Sigmoid colon (tissue), 7 donors: ENCODE results near the gene KSR1. TPM values are rescaled to one million over a fixed set of nuclear protein-coding genes. Genes with fewer than 3 reads are reported as not detected.
"Not testable (repeated sequence)": the region's sequence is repeated elsewhere in the genome, so short reads cannot be mapped to it uniquely, and the experiment has no call there.

Experiments
- DNase-seq: peaks from one replicate; pipeline ENCODE4 v3.0.0-alpha.2; 2019
- H3K27ac ChIP-seq, 4 donors: fragments of 200-600 bp; sonication (generic); one replicate each; pipeline ENCODE4 v1.5.1; 2016 to 2019; ENCODE audit warnings: mild to moderate bottlenecking in 1 of 4
- H3K27me3 ChIP-seq, 3 donors: fragments of 200-600 bp; sonication (generic); one replicate each; pipeline ENCODE4 v1.5.1; 2019; ENCODE audit warnings: mild to moderate bottlenecking in 1 of 3
- H3K36me3 ChIP-seq, 4 donors: fragments of 200-600 bp; sonication (generic); one replicate each; pipeline ENCODE4 v1.5.1; 2016 to 2019
- H3K4me1 ChIP-seq, 4 donors: fragments of 200-600 bp; sonication (generic); one replicate each; pipeline ENCODE4 v1.5.1; 2017 to 2019
- H3K4me3 ChIP-seq, 4 donors: fragments of 200-600 bp; sonication (generic); one replicate each; pipeline ENCODE4 v1.5.1; 2017 to 2019; ENCODE audit warnings: mild to moderate bottlenecking in 2 of 4, moderate library complexity in 1 of 4
- H3K9me3 ChIP-seq, 4 donors: fragments of 200-600 bp in 3 of 4; sonication (generic) in 3 of 4; one replicate each; pipeline versions ENCODE4 v1.5.1 to v1.6.1; 2013 to 2019
- CTCF ChIP-seq, 4 experiments: fragments of 450-650 bp in 3 of 4; fragments of 200-600 bp in 1 of 4; IDR thresholded peaks; one replicate each; pipeline ENCODE4 v1.5.1; 2016 to 2019; ENCODE audit warnings: antibody characterized with exemption in 4 of 4, mild to moderate bottlenecking in 3 of 4, moderate library complexity in 2 of 4
- EP300 ChIP-seq, 4 donors: sonication (generic); formaldehyde crosslinking; IDR thresholded peaks; one replicate each; pipeline ENCODE4 v1.6.1; 2017; ENCODE audit warnings: antibody characterized with exemption in 4 of 4
- POLR2A ChIP-seq, 2 donors: fragments of 450-650 bp; IDR thresholded peaks; one replicate each; pipeline ENCODE4 v1.6.1; 2016; ENCODE audit warnings: antibody characterized with exemption in 2 of 2, mild to moderate bottlenecking in 2 of 2, moderate library complexity in 2 of 2
- POLR2AphosphoS5 ChIP-seq, 4 donors: sonication (generic); formaldehyde crosslinking; IDR thresholded peaks; one replicate each; pipeline ENCODE4 v1.6.1; 2017; ENCODE audit warnings: antibody characterized with exemption in 4 of 4
- WGBS, 2 donors: extraction: QIAGEN DNeasy Blood & Tissue Kit; methylation state at CpG; one replicate each; pipeline ENCODE4 v1.1.7; 2013; 5-methylcytosine and 5-hydroxymethylcytosine counted together
- intact Hi-C: fragments of 100-400 bp; cut with DNase I; formaldehyde crosslinking; loops from one replicate; pipeline ENCODE4 v1.15.1; 2023
- polyA plus RNA-seq, 3 donors: library from polyadenylated mRNA; stranded (reverse); fragments of 200-250 nt; gene quantifications; one replicate each; pipeline ENCODE4 v1.2.3, GENCODE V29; 2013
- total RNA-seq, 4 donors: library from RNA; depleted of rRNA; stranded (reverse); fragments of >200 nt; gene quantifications; one replicate each; pipeline ENCODE4 v1.1.0, GENCODE V29; 2016
- donor health status: healthy with polysubstance abuse.
- donor health status: Bipolar disorder and iron deficiency.
- donor health status: healthy.

The KSR1 gene
- total and polyA plus RNA-seq, 7 donors, result 4.2 to 25.8 (median 18.2) TPM

GRCh38 chr17:27464431-27464830 lies 8.2 kb downstream of the KSR1 start:
- Histone ChIP-seq H3K27me3 (no peaks in the 10 kb centered on the region), H3K27ac (no peak overlapping the region), H3K9me3 (no peaks in the 10 kb centered on the region), H3K4me1 (peaks cover 0 to 11% (median 3%) of the 10 kb centered on the region in 4 donors), H3K4me3 (no peak overlapping the region), H3K36me3 (no peaks in the 10 kb centered on the region)
- TF ChIP-seq POLR2A (IDR thresholded peaks at IDR 0.05) (no peak), EP300 (IDR thresholded peaks at IDR 0.05) (no peak), CTCF (IDR thresholded peaks at IDR 0.05) (no peak), POLR2AphosphoS5 (IDR thresholded peaks at IDR 0.05) (no peak)
- intact Hi-C loops, result loop anchor here (10.0 kb wide), 1 partner anchor 50 kb away; no protein-coding TSS in a partner anchor
- 96 to 97% methylated on average over 1 of the region's 1 CpG for WGBS, 2 donors
- DNase-seq, result no peak

- intact Hi-C loops, result loop anchor here (10.0 kb wide), 1 partner anchor 49 kb away; no protein-coding TSS in a partner anchor
- H3K4me3 ChIP-seq, H3K36me3 ChIP-seq, H3K4me1 ChIP-seq, H3K27me3 ChIP-seq, DNase-seq, H3K9me3 ChIP-seq: not testable (repeated sequence)
- H3K27ac ChIP-seq, result peak overlapping the region in 1 of 4 donors; percentile 14
- WGBS, 2 donors, result 81 to 94% methylated on average over 2 of the region's 2 CpGs
These were observed 9.6 kb downstream of the KSR1 start for GRCh38 chr17:27465875-27466274.

GRCh38 chr17:27466376-27466742 lies 10.1 kb downstream of the KSR1 start:
- no peak for TF ChIP-seq EP300 (IDR thresholded peaks at IDR 0.05)
- TF ChIP-seq POLR2AphosphoS5 (IDR thresholded peaks at IDR 0.05), result no peak
- no peak for TF ChIP-seq CTCF (IDR thresholded peaks at IDR 0.05)
- no peak for TF ChIP-seq POLR2A (IDR thresholded peaks at IDR 0.05)
- Histone ChIP-seq H3K27ac (peak overlapping the region in 1 of 4 donors; percentile 14), H3K27me3 (no peaks in the 10 kb centered on the region), H3K36me3 (no peaks in the 10 kb centered on the region), H3K4me3 (no peak overlapping the region), H3K4me1 (peaks cover 0 to 3% (median 0%) of the 10 kb centered on the region in 4 donors), H3K9me3 (no peaks in the 10 kb centered on the region)
- DNase-seq, result no peak
- 55 to 65% methylated on average over 3 of the region's 3 CpGs for WGBS, 2 donors
- intact Hi-C loops, result loop anchor here (10.0 kb wide), 1 partner anchor 48 kb away; no protein-coding TSS in a partner anchor

- intact Hi-C loops, result loop anchor here (10.0 kb wide), 1 partner anchor 48 kb away; no protein-coding TSS in a partner anchor
- Histone ChIP-seq H3K36me3 (no peaks in the 10 kb centered on the region), H3K4me3 (no peak overlapping the region), H3K9me3 (no peaks in the 10 kb centered on the region), H3K4me1 (peaks cover 0 to 4% (median under 1%) of the 10 kb centered on the region in 4 donors), H3K27me3 (no peaks in the 10 kb centered on the region), H3K27ac (peak overlapping the region in 1 of 4 donors; percentile 14)
- TF ChIP-seq EP300 (IDR thresholded peaks at IDR 0.05), result no peak
- TF ChIP-seq POLR2AphosphoS5 (IDR thresholded peaks at IDR 0.05), result no peak
- no peak for TF ChIP-seq POLR2A (IDR thresholded peaks at IDR 0.05)
- no peak for TF ChIP-seq CTCF (IDR thresholded peaks at IDR 0.05)
- 56 to 82% methylated on average over 13 of the region's 13 CpGs for WGBS, 2 donors
- no peak for DNase-seq
These were observed 10.6 kb downstream of the KSR1 start for GRCh38 chr17:27466743-27467375.

GRCh38 chr17:27469256-27469655 lies 13.0 kb downstream of the KSR1 start:
- peaks cover 0 to 20% (median 15%) of the 10 kb centered on the region in 4 donors for H3K4me1 ChIP-seq
- no peak for DNase-seq
- no peak overlapping the region for H3K4me3 ChIP-seq
- no peaks in the 10 kb centered on the region for H3K36me3 ChIP-seq
- H3K27me3 ChIP-seq, result no peaks in the 10 kb centered on the region
- intact Hi-C loops, result loop anchor here (10.0 kb wide), 1 partner anchor 46 kb away; no protein-coding TSS in a partner anchor
- TF ChIP-seq CTCF (IDR thresholded peaks at IDR 0.05) (no peak), POLR2AphosphoS5 (IDR thresholded peaks at IDR 0.05) (no peak), EP300 (IDR thresholded peaks at IDR 0.05) (no peak), POLR2A (IDR thresholded peaks at IDR 0.05) (no peak)
- H3K27ac ChIP-seq, result no peak overlapping the region
- 85 to 88% methylated on average over 7 of the region's 7 CpGs for WGBS, 2 donors
- H3K9me3 ChIP-seq, result no peaks in the 10 kb centered on the region
